Skeletal muscle tissue (tissue), 4 donors: ENCODE measurements around the gene ABCA8. TPM values are rescaled to one million over a fixed set of nuclear protein-coding genes. Genes with fewer than 3 reads are reported as not detected.
A peak's percentile ranks its signal among the peaks of the same experiment; 100 is the strongest.

Source experiments
- H3K27ac ChIP-seq: one replicate; pipeline ENCODE4 v1.7.0; 2013; ENCODE audit warnings: mild to moderate bottlenecking, low read depth, low read length, inconsistent platforms
- H3K27me3 ChIP-seq, 3 donors: one replicate each; pipeline ENCODE4 v1.7.0; 2013; ENCODE audit warnings: low read length in 3 of 3; ENCODE audit not compliant: control insufficient read depth in 3 of 3, insufficient read depth in 3 of 3
- H3K36me3 ChIP-seq, 3 donors: one replicate each; pipeline ENCODE4 v1.7.0; 2013; ENCODE audit warnings: low read length in 3 of 3; ENCODE audit not compliant: control insufficient read depth in 3 of 3, insufficient read depth in 3 of 3
- H3K4me1 ChIP-seq, 3 donors: one replicate each; pipeline ENCODE4 v1.7.0; 2013; ENCODE audit warnings: low read length in 3 of 3, mild to moderate bottlenecking in 3 of 3; ENCODE audit not compliant: control insufficient read depth in 3 of 3, insufficient read depth in 3 of 3
- H3K4me3 ChIP-seq, 3 donors: one replicate each; pipeline ENCODE4 v1.7.0; 2013; ENCODE audit warnings: low read length in 3 of 3
- H3K9ac ChIP-seq, 3 donors: one replicate each; pipeline ENCODE4 v1.7.0; 2013; ENCODE audit warnings: low read length in 3 of 3, mild to moderate bottlenecking in 3 of 3, moderate library complexity in 2 of 3, low read depth in 1 of 3
- H3K9me3 ChIP-seq, 3 donors: one replicate each; pipeline ENCODE4 v1.7.0; 2013; ENCODE audit warnings: low read length in 3 of 3; ENCODE audit not compliant: control insufficient read depth in 3 of 3
- total RNA-seq: library from RNA; depleted of rRNA; stranded (reverse); fragments of >200 nt; gene quantifications from one replicate; pipeline ENCODE4 v1.2.3, GENCODE V29; 2014
- donor health status: Osteomylitis.

ABCA8 gene
- total RNA-seq, 1 donor from 2014 or later: 116 TPM

DNA sequence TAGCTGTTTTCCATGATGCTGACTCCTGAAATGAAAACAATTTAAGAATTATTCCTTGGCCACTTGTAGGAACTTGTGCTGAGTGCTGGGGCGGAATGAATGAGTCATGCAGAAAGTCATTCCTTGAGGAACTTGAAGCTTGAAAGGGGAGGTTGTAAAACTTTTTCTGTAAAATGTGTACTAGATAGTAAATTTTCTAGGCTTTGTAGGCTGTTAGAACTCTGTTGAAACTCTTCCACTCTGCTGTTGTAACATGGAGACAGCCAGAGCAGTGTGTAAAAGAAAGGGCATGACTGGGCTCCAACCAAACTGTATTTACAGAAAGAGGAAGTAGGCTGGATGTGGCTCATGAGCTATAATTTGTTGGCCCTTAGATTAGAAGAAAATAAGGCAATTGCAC, 46.1 kb downstream of the ABCA8 start:
- Histone ChIP-seq H3K9ac (no peak overlapping the region), H3K36me3 (peaks cover 0 to 5% (median 0%) of the 10 kb centered on the region in 3 donors), H3K27me3 (no peaks in the 10 kb centered on the region), H3K9me3 (peaks cover 0 to under 1% (median 0%) of the 10 kb centered on the region in 3 donors), H3K27ac (peak overlapping the region; percentile 48), H3K4me1 (peaks cover 5 to 12% (median 10%) of the 10 kb centered on the region in 3 donors), H3K4me3 (no peak overlapping the region)

DNA sequence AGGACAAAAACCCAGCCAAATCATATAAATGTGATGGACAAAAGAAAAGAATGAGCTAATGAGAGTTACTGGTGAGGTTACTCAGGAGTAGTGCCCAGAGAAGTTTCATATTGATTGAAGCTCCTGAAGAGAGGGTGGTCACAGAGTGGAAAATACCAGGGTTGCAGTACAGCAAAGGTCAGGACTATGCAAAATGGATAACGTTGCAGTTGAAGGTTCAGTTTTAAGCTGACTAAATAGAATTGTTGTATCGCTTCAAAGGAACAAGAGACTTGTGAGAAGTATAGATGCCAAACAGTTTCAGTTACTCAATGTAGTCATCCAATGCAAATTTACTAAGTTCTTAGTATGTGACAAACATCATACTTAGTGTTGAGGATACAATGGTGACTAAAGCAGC, 47.1 kb downstream of the ABCA8 start:
- H3K36me3 ChIP-seq: peaks cover 0 to 8% (median 0%) of the 10 kb centered on the region in 3 donors
- no peak overlapping the region for H3K4me3 ChIP-seq
- H3K27me3 ChIP-seq: no peaks in the 10 kb centered on the region
- peak overlapping the region; percentile 48 for H3K27ac ChIP-seq
- peaks cover 5 to 12% (median 10%) of the 10 kb centered on the region in 3 donors for H3K4me1 ChIP-seq
- H3K9ac ChIP-seq: no peak overlapping the region
- H3K9me3 ChIP-seq: no peaks in the 10 kb centered on the region

DNA sequence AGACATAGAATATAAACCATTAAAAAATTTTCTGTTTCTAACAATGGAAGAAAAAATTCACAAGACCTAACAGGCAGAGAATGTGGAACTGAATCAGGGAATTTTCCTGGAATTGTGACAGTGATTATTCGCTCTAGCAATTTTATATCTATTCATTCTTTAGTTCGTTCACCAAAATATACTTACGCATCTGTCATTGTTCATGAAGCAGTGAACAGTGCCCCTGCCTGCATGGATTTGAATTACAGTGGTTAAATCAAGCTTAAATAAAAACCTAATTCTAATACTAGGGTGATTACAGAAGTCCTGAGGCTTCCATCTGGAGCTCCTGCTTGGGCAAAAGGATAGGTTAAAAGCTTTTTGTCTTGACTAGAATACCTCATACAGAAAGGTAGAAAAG, 48.6 kb downstream of the ABCA8 start:
- Histone ChIP-seq H3K27ac (no peak overlapping the region), H3K27me3 (no peaks in the 10 kb centered on the region), H3K4me1 (peaks cover 5 to 12% (median 10%) of the 10 kb centered on the region in 3 donors), H3K9me3 (no peaks in the 10 kb centered on the region), H3K9ac (no peak overlapping the region), H3K36me3 (peaks cover 0 to 8% (median 0%) of the 10 kb centered on the region in 3 donors), H3K4me3 (no peak overlapping the region)

DNA sequence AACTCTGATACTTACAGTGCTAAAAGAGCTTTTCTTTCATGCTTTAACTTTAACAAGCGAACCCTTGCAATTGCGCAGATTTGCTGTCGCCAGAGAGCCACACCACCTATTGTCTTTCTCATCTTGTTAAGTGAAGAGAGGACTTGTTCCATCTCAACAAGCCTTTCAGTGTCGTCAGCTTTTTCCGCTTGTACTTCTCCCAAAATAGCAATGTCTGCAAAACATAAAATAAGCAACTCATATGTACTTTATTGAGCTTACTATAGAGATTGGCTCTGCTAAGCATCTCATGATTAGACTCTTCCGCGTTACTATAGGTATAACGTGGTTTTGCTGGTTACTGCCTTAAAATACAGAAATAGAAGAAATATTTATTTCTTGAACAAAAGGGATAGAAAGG, 51.9 kb downstream of the ABCA8 start:
- Histone ChIP-seq H3K9ac (no peak overlapping the region), H3K27me3 (no peaks in the 10 kb centered on the region), H3K4me1 (no peaks in the 10 kb centered on the region), H3K9me3 (no peaks in the 10 kb centered on the region), H3K36me3 (peaks cover 0 to 3% (median 0%) of the 10 kb centered on the region in 3 donors), H3K4me3 (no peak overlapping the region), H3K27ac (no peak overlapping the region)

DNA sequence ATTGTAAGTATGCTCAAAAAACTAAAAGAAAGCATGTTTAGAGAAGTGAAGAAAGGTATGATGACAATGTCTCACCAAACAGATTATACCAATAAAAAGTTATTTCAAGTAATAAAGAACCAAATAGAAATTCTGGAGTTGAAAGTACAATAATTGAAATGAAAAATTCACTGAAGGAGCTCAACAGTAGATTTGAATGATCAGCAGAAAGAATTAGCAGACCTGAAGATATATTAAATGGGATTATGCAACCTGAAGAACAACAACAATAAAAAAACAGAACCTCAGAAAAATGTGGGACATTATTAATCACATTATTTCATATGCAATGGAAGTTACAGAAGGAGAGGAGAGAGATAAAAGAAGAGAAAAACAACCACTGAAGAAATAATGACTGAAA, 57.6 kb downstream of the ABCA8 start:
- Histone ChIP-seq H3K4me1 (no peaks in the 10 kb centered on the region), H3K9me3 (peaks cover 0 to 2% (median 0%) of the 10 kb centered on the region in 3 donors), H3K4me3 (no peak overlapping the region), H3K36me3 (peaks cover 0 to 2% (median 0%) of the 10 kb centered on the region in 3 donors), H3K9ac (no peak overlapping the region), H3K27me3 (no peaks in the 10 kb centered on the region), H3K27ac (no peak overlapping the region)

DNA sequence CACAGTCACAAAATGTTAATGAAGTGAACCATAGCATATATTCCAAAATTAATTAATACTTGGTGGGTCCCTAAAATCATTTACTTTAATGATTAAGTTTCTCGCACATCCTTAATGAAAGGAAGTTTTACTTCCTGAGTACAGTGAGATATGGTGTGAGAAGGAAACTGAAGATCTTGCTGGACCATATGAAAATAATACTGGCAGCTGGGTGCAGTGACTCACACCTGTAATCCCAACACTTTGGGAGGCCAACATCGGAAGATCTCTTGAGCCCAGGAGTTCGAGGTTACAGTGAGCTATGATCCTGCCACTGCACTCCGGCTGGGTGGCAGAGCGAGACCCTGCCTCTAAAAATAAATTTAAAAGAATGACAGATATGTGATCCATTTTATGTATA, 62.5 kb downstream of the ABCA8 start:
- no peak overlapping the region for H3K9ac ChIP-seq
- no peaks in the 10 kb centered on the region for H3K4me1 ChIP-seq
- no peak overlapping the region for H3K4me3 ChIP-seq
- H3K27ac ChIP-seq: no peak overlapping the region
- peaks cover 0 to 2% (median 0%) of the 10 kb centered on the region in 3 donors for H3K9me3 ChIP-seq
- no peaks in the 10 kb centered on the region for H3K27me3 ChIP-seq
- no peaks in the 10 kb centered on the region for H3K36me3 ChIP-seq

DNA sequence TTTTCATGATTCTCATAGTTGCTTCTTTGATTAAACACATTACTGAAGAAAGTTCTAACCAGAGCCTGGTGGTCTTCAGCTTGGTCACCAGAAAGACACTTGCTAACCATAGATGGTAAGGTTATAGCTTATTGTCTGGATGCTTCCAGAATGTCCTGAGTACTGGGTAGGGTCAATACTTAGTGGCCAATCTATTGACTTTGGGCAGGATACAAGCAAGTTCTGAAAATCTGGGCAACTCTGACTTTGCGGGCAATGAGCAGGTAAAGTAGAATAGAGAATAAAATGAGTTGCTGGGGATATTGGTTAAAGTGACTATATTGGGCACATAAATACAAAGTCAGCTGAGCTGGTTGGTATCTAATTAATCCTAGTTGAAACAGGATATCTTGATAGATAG, 63.0 kb downstream of the ABCA8 start:
- H3K4me1 ChIP-seq: no peaks in the 10 kb centered on the region
- H3K4me3 ChIP-seq: no peak overlapping the region
- H3K9me3 ChIP-seq: peaks cover 0 to 2% (median 0%) of the 10 kb centered on the region in 3 donors
- no peak overlapping the region for H3K27ac ChIP-seq
- no peaks in the 10 kb centered on the region for H3K27me3 ChIP-seq
- H3K9ac ChIP-seq: no peak overlapping the region
- no peaks in the 10 kb centered on the region for H3K36me3 ChIP-seq

DNA sequence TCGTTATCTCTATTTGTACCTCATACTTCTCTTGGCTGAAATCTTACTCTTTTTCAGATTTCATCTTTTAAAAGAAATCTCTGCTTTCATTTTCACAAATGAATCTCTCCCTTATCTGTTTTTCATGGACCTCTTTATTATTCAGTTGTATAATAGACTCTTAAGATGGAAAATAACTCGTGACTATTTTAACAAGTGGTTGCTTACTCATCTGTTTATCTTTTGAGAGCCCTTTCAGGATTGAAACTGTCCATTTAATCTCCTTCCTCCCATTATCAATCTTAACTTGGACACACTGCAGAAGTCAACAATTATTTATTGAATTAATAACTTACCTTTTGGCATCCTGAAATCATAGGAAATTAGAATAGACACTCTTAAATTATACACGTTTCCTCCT, 68.8 kb downstream of the ABCA8 start:
- no peaks in the 10 kb centered on the region for H3K27me3 ChIP-seq
- H3K4me1 ChIP-seq: no peaks in the 10 kb centered on the region
- H3K36me3 ChIP-seq: peaks cover 0 to 5% (median 0%) of the 10 kb centered on the region in 3 donors
- H3K27ac ChIP-seq: no peak overlapping the region
- no peaks in the 10 kb centered on the region for H3K9me3 ChIP-seq
- no peak overlapping the region for H3K9ac ChIP-seq
- no peak overlapping the region for H3K4me3 ChIP-seq

DNA sequence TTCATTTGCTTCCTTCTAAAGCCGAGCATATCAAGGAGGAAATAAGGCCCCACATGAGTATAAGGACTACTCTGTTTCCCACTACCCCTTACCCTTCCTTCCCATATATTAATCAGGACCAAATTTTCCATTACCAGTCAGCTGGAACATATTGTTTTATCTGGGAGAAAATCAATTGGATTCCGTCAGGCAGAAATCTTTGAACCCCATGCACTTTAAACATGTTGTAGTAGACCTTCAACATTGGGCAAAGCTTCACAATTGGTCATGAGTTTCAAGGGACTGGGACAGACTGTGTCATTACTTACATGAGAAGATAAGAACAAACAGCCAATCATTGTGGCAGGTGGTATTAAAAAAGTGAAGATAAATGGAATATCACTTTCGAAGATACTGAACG, 70.3 kb downstream of the ABCA8 start:
- H3K4me1 ChIP-seq: no peaks in the 10 kb centered on the region
- no peak overlapping the region for H3K9ac ChIP-seq
- no peak overlapping the region for H3K4me3 ChIP-seq
- peaks cover 0 to 4% (median 4%) of the 10 kb centered on the region in 3 donors for H3K9me3 ChIP-seq
- H3K27ac ChIP-seq: no peak overlapping the region
- H3K36me3 ChIP-seq: peaks cover 3 to 5% (median 4%) of the 10 kb centered on the region in 3 donors
- H3K27me3 ChIP-seq: no peaks in the 10 kb centered on the region

DNA sequence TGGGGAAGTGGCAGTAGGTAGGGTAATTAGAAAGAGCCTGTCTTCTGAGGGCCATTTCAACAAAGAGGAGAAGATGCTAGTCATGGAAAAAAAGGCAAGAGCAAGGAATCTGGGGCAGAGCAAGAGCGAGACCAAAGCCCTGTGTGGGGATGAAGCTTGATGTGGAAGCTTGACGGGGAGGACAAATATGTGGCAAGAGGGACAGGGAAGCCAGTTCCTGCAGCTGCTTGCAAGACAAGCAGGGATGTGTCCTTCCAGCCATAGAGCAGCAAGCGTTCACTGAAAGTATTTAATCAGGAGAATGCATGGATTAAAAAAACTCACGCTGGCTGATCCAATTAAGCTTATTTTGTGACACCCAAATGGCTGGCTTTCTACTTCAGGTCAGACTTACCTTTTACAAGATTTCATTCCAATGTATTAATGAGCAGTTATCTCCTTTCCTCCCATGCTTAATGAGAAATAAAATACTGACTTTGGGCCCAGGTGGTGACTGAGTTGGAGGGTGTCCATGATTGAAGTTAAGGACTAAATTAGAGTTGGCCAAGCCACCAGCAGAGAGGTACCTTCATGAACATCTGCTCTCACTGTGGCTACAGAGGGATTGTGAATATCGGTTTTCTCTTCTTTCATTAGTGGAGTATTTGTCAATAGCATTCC, 76.8 kb downstream of the ABCA8 start:
- Histone ChIP-seq H3K27ac (no peak overlapping the region), H3K9me3 (peaks cover 7 to 10% (median 9%) of the 10 kb centered on the region in 3 donors), H3K4me3 (no peak overlapping the region), H3K36me3 (peaks cover 3 to 20% (median 11%) of the 10 kb centered on the region in 3 donors), H3K27me3 (no peaks in the 10 kb centered on the region), H3K4me1 (no peaks in the 10 kb centered on the region), H3K9ac (no peak overlapping the region)
